ENCODE data around the gene RGS11.

The RGS11 gene

DNA sequence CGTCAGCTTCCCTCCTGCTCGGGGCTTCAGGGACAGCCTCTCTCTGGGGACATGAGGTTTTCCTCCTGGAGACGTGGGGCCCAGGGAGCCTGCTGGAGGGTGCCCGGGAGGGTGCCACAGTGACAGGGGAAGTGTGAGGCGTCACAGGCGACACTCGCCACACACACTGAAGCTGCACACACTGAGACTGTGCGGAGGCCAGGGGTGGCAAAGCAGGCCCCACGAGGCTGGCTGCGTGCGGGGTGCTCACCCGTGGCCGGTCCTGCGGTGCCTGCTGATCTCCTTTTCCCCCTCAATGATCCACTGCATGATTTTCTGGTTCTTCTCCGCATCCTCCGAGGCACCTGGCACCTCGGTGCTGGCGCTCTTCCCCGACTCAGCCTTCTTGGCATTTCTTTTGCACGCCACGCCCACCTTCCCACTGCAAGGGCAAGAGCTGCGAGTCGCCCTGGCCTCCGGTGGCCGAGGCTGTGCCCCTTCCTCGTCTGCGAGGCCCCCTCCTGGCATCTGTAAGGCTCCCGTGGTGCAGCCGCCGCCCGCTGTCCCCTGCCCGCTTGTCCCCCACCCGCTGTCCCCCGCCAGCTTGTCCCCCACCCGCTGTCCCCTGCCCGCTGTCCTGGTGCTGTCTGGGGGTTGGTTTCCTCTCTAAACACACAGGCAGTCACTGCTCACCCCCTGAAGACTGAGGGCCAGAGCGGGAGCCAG lies 21.2 kb upstream of the RGS11 start:
- DNase-seq (ENCODE audit: low read depth in 2 of 2): no peak

DNA sequence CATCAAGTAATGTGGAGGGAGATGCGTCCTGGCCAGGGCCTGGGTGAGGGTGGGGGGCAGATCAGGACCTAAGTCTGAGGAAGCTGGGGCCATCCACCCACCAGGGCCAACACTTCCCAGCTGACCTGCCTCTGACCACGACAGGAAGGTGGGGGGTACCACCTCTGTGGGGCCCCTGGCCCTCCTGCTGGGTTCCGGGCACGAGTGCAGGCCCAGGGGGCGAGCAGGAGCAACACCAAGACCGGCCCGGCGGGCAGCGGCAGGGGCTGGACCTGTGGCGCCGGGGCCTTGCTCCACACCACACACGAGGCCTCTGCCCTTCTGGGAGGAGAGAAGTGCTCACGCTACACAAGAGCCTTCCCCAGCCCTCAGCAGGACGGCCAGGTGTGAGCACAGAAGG lies 20.5 kb upstream of the RGS11 start:
- no peak for DNase-seq (ENCODE audit: low read depth in 2 of 2)

DNA sequence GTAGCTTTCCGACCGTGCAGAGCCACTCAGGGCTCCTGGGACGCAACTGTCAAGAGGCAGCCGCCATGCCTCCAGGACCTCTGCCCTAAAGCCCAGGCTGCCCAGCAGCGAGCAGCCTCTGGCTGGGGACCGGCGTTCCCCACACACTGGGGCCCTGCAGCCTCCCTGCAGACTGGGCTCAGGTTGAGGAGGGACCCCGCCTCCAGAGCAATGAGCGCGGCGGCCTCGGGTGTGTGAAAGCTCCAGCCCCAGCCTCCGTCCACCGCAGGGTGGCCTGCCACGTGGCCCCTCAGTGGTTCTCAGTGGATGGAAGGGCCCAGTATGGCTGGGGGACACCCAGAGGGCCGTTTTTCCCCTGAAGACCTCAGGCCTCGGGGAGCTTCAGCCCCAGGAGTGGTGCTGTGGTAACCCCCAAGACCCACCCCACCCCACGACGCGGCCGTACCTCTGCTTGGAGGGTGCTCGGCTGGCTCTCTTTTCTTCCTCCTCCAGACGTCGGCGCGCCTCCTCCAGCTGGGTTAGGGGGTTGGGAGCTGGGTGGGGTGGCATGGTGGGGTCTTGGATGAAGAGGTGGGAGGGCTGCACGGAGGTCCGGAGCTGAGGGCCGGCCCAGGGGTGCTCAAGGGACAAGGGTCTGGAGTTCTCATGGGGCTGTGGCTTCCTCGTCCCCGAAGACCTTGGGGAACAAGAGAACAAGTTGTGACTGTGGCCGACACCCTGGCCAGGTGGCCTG lies 17.5 kb upstream of the RGS11 start:
- no peak for DNase-seq (ENCODE audit: low read depth in 2 of 2)

DNA sequence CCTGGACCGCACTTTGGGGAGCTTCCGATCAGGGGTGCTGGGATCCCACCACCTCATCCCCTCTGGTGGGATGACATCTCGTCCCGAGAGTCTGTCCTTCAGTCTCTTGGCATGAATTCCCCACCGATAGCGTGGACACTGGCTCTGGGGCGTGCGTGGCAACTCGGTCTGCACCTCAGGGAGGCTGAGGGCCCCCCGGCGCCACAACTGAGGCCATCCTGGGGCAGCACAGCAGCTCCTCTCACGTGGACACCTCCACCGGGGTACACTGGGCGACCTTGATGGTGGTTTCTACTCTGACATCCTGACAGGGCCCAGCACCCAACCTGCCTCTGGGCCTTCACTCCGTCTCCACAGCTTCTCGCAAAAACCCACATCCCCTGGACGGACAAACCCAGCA lies 15.8 kb upstream of the RGS11 start:
- no peak for DNase-seq (ENCODE audit: low read depth in 2 of 2)

DNA sequence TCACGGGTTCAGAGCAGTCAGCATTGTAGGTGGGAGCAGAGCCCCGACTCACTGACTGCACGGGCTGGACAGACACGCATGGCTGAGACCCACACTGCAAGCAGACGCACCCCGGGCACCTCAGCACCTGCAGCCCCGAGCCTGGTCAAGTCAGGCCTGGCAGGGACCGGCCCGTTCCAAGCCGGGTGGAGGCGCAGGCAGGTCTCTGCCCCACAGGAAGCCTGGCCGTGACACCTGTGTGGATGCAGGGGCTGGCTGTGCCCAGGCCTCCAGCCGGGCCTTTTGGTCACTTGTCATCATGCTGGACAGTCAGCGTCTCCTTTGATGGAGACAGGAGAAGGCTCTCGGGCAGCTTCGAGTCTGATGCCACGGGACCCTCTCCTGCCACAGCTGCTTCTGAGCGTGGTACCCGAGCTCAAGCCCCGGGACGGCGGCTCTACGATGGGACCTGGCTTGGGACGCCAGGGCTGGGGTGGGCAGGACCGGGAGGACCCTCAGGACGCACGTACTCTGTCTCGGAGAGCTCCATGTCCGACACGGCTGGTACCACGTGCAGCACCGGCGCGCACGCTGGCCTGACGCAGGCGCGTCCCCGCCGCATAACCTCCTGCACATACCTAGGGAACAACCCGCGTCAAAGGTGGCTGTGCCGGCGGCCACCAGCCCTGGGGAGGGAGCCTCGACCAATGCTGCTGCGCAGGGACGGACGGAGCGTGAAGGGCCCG lies 15.1 kb upstream of the RGS11 start:
- no peak for DNase-seq (ENCODE audit: low read depth in 2 of 2)

DNA sequence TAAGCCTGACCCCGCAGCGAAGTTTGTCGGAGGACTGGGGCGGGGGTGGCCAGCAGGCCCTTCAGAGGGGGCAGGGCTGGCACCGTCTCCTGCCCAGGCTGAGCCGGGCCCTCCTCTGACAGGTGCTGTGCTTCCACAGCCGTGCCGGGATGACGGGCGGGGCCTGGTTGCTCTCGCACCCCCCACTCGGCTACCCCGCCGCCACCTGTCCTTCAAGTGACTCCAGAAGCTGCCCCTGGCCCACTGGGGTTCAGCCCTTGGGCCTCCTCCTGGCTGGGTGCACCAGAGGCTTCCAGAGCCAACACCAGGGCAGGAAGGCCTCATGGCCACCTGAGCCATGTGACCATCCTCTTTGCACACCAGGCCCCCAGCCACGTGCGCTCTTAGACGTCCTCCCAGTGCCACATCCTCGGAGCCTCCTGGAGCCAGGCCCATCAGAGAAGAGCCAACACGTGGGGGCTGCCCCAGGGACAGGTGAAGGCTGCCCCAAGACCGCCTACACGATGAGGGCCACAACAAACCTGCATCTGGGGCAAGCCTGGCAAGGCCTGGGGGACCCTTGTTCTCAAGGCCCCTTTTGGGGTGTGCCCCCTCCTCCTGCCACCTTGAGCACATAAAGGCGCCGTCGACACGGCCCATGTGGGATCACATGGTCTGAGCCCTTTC lies 14.4 kb upstream of the RGS11 start:
- DNase-seq (ENCODE audit: low read depth in 2 of 2): no peak

DNA sequence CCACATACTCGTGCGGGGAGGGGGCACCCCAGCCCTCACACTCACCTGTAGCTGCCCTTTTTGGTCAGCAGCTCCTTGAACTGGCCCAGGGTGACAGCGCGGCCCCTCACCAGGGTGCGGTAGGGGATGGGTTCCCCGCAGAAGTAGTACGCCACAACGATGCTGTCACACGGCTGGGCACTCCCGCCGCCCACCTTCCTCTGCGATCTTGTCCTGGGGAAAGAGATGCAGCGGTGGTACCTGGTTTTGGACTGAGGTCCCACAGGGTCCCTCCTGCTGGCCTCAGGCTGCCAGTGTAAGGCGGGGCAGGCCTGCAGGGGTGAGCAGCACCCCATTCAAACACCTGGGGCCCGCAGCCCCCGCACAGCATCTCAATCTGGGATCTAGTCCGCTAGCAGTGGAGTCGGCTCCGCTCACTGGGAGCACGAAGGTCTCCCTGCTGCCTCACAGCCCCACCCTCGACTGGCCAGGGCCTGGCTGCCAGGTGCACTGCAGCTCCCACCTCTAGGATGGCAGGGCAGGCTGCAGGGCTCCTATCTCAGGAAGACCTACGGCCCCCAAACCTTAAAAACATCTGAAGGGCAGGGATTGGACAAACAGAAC lies 13.8 kb upstream of the RGS11 start:
- no peak for DNase-seq (ENCODE audit: low read depth in 2 of 2)

DNA sequence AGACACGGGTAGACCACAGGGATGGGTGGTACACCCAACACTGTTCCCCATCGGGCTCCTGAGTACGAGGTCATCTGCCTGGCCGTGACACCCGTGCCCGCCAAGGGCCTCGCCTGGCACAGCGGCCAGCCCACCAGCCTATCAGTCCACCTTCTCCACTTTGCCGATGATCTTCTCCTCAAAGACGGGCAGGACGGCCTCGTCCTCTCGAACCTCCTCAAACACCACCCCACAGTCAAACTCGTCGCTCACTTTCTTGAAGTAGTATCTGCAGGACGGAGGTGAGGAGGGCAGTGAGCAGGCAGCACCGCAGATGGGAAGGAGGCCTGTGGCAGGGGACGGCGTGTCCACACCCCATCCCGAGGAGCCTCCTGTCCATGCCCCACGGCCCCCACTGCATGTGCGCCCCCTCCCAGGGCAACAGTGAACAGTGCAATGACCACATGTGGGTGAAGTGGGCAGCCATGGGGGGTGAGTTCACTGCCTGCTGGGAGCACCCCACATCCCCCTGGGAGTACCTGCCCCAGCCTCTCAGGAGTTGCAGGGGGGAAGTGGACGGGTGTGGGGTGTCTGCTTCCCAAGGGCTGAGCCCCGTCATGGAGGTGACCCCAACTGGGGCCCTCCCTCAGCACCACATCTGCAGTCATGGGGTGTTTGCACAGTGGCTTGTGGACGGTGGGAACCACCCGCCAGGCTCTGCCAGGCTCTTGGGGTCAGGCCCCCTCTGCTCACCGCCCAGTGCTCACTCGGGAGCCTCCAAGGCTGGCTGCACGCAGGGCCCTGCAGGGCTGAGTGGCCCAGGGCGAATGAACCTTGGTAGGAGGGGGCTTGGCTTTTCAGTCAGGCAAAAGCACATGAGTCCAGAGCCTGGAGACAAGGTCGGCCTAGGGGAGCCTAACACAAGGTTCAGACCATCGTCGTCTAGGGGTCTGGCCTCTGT lies 12.5 kb upstream of the RGS11 start:
- DNase-seq (ENCODE audit: low read depth in 2 of 2): no peak

DNA sequence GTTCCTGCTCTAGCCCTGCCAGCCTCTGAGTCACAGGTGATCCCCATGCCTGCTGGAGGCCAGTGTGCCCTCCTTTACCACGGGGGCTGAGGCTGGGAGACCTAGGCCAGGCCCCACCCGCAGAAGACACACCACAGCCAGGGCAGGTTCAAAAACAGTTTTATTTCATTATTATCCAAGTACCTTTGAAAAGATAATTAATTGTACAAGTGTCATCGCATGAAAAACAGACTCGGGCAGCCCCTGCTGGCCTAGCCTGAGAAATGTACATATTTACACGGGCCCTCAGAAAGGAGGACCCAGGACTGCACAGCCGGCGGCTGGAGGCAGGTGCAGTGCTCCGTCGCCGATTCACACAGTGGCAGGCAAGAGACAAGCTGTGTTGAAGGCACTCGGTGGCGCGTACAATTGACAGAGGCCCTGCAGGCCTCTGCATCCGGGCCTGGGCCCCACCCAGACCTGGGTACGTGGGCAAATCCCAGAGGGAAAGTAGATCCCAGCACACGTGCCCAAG lies 11.6 kb upstream of the RGS11 start:
- no peak for DNase-seq (ENCODE audit: low read depth in 2 of 2)

DNA sequence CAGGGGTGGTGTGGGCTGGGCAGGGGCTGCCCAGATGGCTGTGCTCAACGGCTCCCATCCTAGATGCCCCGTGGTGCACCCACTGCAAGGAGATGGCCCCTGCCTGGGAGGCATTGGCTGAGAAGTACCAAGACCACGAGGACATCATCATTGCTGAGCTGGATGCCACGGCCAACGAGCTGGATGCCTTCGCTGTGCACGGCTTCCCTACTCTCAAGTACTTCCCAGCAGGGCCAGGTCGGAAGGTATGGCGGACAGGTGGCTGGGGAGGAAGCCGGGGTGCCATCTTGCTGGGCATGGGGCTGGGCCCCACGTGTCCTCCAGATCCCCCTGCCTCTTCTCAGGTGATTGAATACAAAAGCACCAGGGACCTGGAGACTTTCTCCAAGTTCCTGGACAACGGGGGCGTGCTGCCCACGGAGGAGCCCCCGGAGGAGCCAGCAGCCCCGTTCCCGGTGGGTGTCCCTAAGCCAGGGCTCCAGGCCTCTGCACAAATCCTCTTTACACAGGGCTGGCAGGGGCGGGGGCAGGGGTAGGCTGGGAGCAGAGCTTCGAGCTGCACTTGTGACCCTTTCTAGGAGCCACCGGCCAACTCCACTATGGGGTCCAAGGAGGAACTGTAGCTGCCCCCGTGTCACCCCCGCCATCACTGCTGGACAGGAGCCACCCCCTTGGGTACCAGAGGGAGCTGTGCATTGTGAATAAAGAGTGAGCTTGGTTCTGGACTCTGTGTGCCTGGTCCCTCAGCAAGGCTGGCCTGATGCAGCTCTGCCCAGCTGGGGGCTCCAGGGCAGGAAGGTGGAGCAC lies 10.9 kb upstream of the RGS11 start:
- DNase-seq (ENCODE audit: low read depth in 2 of 2): no peak

DNA sequence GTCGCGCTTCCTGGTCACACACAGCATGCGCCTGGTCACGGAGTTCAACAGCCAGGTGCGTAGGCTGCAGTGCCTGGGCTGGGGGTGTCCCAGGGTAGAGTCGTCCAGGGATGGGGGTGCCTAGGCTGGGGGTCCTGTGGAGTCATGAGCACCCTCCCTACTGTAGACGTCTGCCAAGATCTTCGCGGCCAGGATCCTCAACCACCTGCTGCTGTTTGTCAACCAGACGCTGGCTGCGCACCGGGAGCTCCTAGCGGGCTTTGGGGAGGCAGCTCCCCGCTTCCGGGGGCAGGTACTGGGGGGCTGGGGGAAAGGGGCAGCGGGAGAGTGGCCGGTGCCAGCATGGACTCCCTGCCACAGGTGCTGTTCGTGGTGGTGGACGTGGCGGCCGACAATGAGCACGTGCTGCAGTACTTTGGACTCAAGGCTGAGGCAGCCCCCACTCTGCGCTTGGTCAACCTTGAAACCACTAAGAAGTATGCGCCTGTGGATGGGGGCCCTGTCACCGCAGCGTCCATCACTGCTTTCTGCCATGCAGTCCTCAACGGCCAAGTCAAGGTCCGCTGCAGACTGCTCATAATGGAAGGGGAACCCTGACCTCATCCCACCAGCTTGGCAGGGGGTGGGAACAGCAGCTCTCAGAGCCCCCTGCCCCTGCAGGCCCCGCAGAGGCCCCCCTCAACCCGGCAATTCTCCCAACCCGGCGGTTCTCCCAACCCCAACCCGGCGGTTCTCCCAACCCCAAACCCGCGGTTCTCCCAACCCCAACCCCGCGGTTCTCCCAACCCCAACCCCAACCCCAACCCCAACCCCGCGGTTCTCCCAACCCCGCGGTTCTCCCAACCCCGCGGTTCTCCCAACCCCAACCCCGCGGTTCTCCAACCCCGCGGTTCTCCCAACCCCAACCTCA lies 9.7 kb upstream of the RGS11 start:
- DNase-seq (ENCODE audit: low read depth in 2 of 2): no peak

DNA sequence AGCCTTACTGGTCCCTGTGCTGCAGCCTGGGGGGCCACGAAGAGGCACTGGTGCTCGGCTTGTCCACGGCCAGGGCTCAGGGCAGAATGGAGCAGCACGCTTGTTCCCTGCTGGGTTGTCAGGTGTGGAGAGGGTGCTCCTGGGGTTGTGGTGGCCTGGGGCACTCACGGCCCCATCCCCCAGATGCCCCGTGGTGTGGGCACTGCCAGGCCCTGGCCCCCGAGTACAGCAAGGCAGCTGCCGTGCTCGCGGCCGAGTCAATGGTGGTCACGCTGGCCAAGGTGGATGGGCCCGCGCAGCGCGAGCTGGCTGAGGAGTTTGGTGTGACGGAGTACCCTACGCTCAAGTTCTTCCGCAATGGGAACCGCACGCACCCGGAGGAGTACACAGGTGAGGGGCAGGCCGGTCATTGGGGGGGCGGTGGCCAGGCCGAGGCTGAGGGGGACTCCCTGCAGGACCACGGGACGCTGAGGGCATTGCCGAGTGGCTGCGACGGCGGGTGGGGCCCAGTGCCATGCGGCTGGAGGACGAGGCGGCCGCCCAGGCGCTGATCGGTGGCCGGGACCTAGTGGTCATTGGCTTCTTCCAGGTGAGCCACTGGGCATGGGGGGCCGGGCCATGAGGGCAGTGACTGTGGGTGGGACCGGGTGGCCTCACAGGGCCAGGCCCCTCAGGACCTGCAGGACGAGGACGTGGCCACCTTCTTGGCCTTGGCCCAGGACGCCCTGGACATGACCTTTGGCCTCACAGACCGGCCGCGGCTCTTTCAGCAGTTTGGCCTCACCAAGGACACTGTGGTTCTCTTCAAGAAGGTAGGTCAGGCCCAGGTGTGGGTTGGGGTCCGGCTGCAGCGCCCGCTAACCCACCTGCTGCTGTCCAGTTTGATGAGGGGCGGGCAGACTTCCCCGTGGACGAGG lies 8.7 kb upstream of the RGS11 start:
- no peak for DNase-seq (ENCODE audit: low read depth in 2 of 2)

DNA sequence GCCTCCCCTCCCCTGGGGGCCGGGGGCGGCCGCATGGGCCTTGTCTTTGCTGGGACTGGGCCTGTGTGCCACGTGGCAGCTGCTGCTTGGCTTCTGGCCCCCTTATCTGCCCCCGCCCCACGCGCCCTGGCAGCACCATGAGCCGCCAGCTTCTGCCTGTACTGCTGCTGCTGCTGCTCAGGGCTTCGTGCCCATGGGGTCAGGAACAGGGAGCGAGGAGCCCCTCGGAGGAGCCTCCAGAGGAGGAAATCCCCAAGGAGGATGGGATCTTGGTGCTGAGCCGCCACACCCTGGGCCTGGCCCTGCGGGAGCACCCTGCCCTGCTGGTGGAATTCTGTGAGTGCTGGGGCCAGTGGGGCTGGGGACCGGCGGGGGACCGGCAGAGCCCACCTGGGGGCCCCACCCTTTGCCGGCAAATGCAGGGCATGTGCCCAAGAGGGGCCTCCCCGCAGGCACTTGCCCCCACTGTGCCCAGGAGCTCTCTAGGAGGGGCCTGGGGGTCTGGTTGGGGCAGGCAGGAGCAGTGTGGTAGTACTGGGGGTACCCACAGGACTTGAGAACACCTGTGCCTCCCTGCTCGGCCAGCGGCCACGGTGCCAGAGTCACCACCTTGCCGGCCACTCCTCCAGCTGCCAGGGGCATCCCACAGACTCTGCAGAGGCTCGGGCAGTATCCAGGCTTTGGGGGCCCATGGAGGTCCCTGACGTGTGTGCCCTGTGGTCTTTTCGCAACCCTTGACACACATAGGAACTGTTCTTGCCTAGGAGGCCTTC lies 7.5 kb upstream of the RGS11 start, which contains the start of gene PDIA2:
PDIA2 (plus strand) TSS at position 132 of the 773 bp plus-strand sequence; CDS start at position 138, 6 bp downstream.
- DNase-seq (ENCODE audit: low read depth in 2 of 2): no peak

DNA sequence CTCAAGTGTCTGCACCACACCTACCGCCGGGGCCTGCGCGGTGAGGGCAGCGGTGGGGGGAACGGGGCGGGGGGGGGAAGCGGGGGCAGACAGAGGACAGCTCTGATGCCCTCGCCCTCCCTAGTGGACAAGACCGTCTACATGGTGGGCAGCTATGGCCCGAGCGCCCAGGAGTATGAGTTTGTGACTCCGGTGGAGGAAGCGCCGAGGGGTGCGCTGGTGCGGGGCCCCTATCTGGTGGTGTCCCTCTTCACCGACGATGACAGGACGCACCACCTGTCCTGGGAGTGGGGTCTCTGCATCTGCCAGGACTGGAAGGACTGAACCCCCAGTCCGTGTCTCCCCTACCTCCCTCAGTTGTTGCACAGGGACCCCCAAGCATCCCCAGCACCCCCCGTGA lies 6.7 kb upstream of the RGS11 start:
- no peak for DNase-seq (ENCODE audit: low read depth in 2 of 2)

DNA sequence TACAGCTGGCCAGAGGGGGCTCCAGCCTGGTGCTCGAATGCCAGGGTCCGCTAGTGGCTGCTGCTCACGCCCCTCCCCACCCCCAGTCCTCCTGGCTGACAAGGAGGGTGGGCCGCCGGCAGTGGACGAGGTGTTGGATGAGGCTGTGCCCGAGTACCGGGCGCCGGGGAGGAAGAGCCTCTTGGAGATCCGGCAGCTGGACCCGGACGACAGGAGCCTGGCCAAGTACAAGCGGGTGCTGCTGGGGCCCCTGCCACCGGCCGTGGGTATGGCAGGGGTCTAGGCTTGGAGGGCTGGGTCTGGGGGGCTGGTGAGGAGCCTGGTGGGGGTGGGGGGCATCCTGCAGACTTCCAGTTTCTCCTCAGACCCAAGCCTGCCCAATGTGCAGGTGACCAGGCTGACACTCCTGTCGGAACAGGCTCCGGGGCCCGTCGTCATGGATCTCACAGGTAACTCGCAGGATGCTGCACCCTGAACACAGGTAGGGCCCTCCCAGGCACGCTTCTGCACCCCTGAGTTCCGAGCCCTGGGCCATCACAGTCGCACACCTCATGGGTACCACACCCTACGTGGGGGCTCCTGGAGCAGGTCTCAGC lies 6.0 kb upstream of the RGS11 start:
- no peak for DNase-seq (ENCODE audit: low read depth in 2 of 2)

DNA sequence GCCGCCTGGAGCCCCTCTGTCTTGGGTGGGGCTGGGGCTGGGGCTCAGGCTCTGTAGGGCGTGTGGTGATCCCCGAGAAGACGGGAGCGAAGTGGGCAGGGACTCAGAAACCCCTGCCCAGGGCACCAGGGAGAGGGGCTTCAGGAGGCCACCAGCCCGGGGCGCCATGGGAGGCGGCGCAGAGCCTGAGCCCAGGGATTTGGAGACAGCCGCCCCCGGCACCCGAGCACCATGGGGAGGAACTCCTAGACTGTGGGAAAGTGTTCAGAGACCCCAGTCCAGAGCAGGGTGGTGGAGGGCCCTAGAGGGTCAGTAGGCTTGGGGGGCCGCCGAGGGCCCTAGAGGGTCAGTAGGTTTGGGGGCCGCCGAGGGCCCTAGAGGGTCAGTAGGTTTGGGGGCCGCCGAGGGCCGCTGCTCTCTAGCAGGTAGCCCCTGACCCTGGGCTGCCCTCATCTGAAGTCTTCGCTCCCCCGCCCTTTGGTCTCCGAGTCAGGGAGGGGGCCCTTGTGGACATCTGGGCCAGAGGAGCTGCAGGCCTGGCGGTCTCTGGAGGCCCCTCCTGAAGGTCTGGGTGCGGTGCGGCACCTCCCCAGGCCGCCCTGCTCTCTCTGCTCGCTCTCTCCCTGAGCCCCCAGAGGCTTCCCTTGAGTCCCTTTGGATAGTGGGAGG lies 5.4 kb upstream of the RGS11 start:
- DNase-seq (ENCODE audit: low read depth in 2 of 2): no peak

Data from fibroblast of skin of left quadriceps (primary cell).